Activated T-cell treated with anti-CD3 and anti-CD28 coated beads, Interleukin-2, amount 50 U/mL, for 24 hours (primary cell): ENCODE data around the gene SDSL.

Experiments
- DNase-seq: peaks from one replicate; pipeline ENCODE4 v3.0.0-alpha.2; 2020
- H3K27ac Mint-ChIP-seq: 2 replicates; pipeline ENCODE4 v1.8.0; 2020; ENCODE audit warnings: mild to moderate bottlenecking, mixed read lengths
- H3K27me3 Mint-ChIP-seq: 2 replicates; pipeline ENCODE4 v1.8.0; 2020; ENCODE audit warnings: mixed read lengths
- H3K36me3 Mint-ChIP-seq: 2 replicates; pipeline ENCODE4 v1.8.0; 2020; ENCODE audit warnings: low read depth, mixed read lengths
- H3K4me1 Mint-ChIP-seq: 2 replicates; pipeline ENCODE4 v1.8.0; 2020; ENCODE audit warnings: low read depth, mixed read lengths
- H3K4me3 Mint-ChIP-seq: 2 replicates; pipeline ENCODE4 v1.8.0; 2020; ENCODE audit warnings: mild to moderate bottlenecking, moderate library complexity, mixed read lengths
- H3K9me3 Mint-ChIP-seq: 2 replicates; pipeline ENCODE4 v1.8.0; 2020; ENCODE audit warnings: mixed read lengths

SDSL gene, protein sequence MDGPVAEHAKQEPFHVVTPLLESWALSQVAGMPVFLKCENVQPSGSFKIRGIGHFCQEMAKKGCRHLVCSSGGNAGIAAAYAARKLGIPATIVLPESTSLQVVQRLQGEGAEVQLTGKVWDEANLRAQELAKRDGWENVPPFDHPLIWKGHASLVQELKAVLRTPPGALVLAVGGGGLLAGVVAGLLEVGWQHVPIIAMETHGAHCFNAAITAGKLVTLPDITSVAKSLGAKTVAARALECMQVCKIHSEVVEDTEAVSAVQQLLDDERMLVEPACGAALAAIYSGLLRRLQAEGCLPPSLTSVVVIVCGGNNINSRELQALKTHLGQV

DNA sequence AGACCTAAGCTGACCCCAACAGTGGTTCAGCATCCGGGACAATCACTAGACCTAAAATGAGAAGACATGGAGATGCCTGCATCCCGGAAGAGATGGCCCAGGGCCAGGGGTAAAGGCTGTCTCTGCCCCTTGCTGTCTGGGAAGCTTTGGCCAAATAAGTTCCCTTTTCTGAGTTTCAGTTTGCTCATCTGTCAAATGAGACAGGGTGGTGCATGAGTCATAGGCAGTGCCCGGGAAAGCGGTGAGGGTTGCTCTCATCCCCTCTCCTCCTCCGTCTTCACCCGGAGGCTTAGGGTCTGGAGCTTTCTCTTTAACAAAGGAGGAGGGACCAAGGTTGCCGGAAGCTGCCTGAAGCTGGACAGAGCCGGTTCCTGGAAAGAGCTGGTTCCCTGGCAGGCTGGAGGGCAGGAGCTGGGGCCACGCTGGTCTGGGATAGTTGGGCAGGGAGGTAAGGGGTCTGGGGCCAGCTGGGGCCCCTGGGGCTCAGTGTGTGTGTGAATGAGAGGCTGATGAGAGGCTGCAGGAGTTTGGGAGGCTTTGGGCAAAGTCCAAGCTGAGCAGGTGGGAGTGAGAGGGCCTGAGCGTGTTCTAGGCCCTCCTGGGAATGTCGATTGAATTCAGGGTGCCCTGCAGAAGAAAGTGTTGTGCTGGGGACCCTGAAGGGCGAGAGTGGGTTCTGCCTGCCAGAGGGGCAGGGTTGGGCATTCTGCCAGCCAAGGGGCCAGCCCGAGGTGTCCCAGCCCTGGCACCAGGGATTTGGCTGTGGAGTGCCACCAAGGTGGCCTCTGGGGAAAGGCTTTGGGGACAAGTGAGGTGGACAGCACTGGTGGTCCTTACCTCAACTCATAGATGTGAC, at the start of gene SDSL:
TSS of gene SDSL (plus strand) at position 351 of the 856 bp plus-strand sequence. CDS start 5,603 bp downstream, outside the sequence.
- peak within 1 kb of the TSS; percentile 69 for H3K27ac Mint-ChIP-seq
- H3K9me3 Mint-ChIP-seq: no peaks in the 10 kb centered on the region
- peaks cover 10% of the 10 kb centered on the region for H3K4me1 Mint-ChIP-seq
- H3K27me3 Mint-ChIP-seq: peaks cover 17% of the 10 kb centered on the region
- H3K36me3 Mint-ChIP-seq: no peaks in the 10 kb centered on the region
- H3K4me3 Mint-ChIP-seq: peak within 1 kb of the TSS; percentile 47
- DNase-seq: no peak

DNA sequence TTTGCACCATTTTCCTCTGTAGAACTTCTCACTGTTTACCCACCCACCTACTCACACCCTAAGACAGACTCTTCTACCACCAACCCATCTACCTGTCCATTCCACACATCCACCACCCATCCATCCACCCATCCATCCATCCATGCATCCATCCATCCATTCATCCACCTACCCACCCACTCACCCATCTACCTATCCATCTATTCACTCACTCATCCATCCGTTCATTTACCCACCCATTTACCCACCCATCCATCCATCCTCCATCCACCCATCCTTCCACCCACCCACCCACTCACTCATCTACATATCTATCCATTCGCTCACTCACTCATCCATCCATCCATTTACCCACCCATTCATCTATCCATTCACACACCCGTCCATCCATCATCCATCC, 48.7 kb upstream of the SDSL start:
- Mint-ChIP-seq H3K27me3 (no peaks in the 10 kb centered on the region), H3K9me3 (no peaks in the 10 kb centered on the region), H3K4me3 (no peak overlapping the region), H3K27ac (no peak overlapping the region), H3K36me3 (peaks cover 72% of the 10 kb centered on the region), H3K4me1 (no peaks in the 10 kb centered on the region)
- no peak for DNase-seq

- Mint-ChIP-seq H3K4me1 (no peaks in the 10 kb centered on the region), H3K36me3 (peaks cover 67% of the 10 kb centered on the region), H3K27ac (no peak overlapping the region), H3K9me3 (no peaks in the 10 kb centered on the region), H3K4me3 (no peak overlapping the region), H3K27me3 (no peaks in the 10 kb centered on the region)
- no peak for DNase-seq
Observed at GRCh38 chr12:113373969-113374368, 48.2 kb upstream of the SDSL start.

- H3K36me3 Mint-ChIP-seq: peaks cover 64% of the 10 kb centered on the region
- H3K4me3 Mint-ChIP-seq: no peak overlapping the region
- no peak overlapping the region for H3K27ac Mint-ChIP-seq
- no peaks in the 10 kb centered on the region for H3K4me1 Mint-ChIP-seq
- H3K9me3 Mint-ChIP-seq: no peaks in the 10 kb centered on the region
- no peaks in the 10 kb centered on the region for H3K27me3 Mint-ChIP-seq
- no peak for DNase-seq
Observed at GRCh38 chr12:113374823-113375428, 47.3 kb upstream of the SDSL start.

- Mint-ChIP-seq H3K36me3 (peaks cover 63% of the 10 kb centered on the region), H3K27ac (no peak overlapping the region), H3K4me3 (no peak overlapping the region), H3K9me3 (no peaks in the 10 kb centered on the region), H3K27me3 (no peaks in the 10 kb centered on the region), H3K4me1 (no peaks in the 10 kb centered on the region)
- no peak for DNase-seq
Observed at GRCh38 chr12:113378291-113378690, 43.9 kb upstream of the SDSL start.

- no peaks in the 10 kb centered on the region for H3K27me3 Mint-ChIP-seq
- no peak overlapping the region for H3K27ac Mint-ChIP-seq
- peaks cover 64% of the 10 kb centered on the region for H3K36me3 Mint-ChIP-seq
- H3K4me1 Mint-ChIP-seq: no peaks in the 10 kb centered on the region
- no peaks in the 10 kb centered on the region for H3K9me3 Mint-ChIP-seq
- no peak overlapping the region for H3K4me3 Mint-ChIP-seq
- DNase-seq: no peak
Observed at GRCh38 chr12:113381220-113381619, 41.0 kb upstream of the SDSL start.

DNA sequence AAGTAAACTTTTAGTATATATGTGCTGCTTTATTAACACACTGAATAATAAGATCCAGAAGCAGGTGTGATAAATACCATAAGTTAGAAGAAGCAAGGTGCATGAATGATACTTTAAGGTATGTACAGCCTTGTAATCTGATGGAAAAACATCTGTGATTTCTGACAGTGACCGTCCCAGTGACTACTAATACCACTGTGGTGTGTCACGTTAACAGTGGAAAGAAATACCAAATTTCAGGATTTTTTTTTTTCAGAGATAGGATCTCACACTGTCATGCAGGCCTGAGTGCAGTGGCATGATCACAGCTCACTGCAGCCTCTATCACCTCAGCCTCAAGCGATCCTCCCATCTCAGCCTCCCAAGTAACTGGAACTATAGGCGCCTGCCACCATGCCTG, 40.0 kb upstream of the SDSL start:
- Mint-ChIP-seq H3K36me3 (peaks cover 62% of the 10 kb centered on the region), H3K4me1 (no peaks in the 10 kb centered on the region), H3K27me3 (no peaks in the 10 kb centered on the region), H3K4me3 (no peak overlapping the region), H3K9me3 (no peaks in the 10 kb centered on the region), H3K27ac (no peak overlapping the region)
- no peak for DNase-seq

DNA sequence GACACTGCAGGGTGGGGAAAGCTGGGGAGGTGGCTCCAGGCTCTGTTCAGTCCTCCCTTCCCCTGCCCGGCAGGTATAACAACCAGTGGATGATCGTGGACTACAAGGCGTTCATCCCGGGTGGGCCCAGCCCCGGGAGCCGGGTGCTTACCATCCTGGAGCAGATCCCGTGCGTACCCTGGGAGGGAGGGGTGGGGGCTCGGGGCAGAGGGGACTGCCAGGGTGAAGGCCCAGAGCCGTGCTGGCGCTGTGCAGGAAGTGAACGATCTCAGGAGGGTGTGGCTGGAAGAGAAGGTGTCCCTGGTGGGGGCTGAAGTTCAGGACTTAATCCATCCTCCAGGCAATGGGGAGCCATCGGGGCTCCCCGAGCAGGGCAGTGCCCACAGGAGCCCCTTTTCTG, 37.4 kb upstream of the SDSL start:
- Mint-ChIP-seq H3K27ac (no peak overlapping the region), H3K27me3 (no peaks in the 10 kb centered on the region), H3K4me3 (no peak overlapping the region), H3K4me1 (no peaks in the 10 kb centered on the region), H3K36me3 (peaks cover 66% of the 10 kb centered on the region), H3K9me3 (no peaks in the 10 kb centered on the region)
- no peak for DNase-seq

DNA sequence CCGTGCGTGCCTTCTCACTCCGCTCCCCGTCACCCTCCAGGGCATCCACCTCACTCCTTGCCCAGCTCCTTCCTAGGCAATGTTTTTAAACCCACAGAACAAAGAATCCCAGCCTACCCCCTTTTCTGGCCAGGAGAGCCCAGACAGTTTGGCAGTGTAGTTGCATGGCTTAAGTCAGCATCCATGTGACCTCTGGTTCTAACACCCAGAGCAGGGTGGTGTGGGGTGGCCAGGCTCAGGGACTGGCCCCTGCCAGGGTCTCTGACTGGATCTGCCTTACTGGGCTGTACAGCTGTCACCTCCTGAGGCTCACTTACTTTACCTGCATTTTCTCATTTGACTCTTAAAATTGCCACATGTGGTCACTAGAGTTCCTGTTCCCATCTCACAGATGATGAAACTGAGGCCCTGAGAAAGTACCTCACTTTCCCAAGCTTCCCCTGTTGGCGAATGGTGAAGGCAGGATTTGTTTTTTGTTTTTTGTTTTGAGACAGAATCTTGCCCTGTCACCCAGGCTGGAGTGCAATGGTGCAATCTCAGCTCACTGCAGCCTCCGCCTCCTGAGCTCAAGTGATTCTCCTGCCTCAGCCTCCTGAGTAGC, 36.8 kb upstream of the SDSL start:
- H3K4me1 Mint-ChIP-seq: no peaks in the 10 kb centered on the region
- peak overlapping the region; percentile 6 for H3K27ac Mint-ChIP-seq
- H3K4me3 Mint-ChIP-seq: no peak overlapping the region
- H3K27me3 Mint-ChIP-seq: no peaks in the 10 kb centered on the region
- peaks cover 64% of the 10 kb centered on the region for H3K36me3 Mint-ChIP-seq
- no peaks in the 10 kb centered on the region for H3K9me3 Mint-ChIP-seq
- DNase-seq: no peak

- DNase-seq: no peak
- no peaks in the 10 kb centered on the region for H3K27me3 Mint-ChIP-seq
- H3K9me3 Mint-ChIP-seq: no peaks in the 10 kb centered on the region
- H3K36me3 Mint-ChIP-seq: peaks cover 57% of the 10 kb centered on the region
- no peak overlapping the region for H3K27ac Mint-ChIP-seq
- H3K4me1 Mint-ChIP-seq: no peaks in the 10 kb centered on the region
- H3K4me3 Mint-ChIP-seq: no peak overlapping the region
Observed at GRCh38 chr12:113386866-113387566, 35.2 kb upstream of the SDSL start.

DNA sequence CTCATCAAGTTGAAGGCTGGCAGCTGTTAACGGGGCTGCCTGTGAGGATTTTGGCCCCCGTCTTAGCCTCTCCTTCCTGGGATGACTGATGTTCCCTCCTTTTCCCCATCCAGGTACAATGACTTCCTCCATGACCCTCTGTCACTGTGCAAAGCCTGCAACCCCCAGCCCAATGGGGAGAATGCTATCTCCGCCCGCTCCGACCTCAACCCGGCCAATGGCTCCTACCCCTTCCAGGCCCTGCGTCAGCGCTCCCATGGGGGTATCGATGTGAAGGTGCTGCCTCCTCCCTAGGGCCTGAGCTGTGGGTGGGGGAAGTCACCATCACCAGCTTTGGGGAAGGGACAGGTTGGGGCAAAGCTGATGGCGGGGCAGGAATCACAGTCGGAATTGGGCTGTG, 34.5 kb upstream of the SDSL start:
- H3K27ac Mint-ChIP-seq: no peak overlapping the region

DNA sequence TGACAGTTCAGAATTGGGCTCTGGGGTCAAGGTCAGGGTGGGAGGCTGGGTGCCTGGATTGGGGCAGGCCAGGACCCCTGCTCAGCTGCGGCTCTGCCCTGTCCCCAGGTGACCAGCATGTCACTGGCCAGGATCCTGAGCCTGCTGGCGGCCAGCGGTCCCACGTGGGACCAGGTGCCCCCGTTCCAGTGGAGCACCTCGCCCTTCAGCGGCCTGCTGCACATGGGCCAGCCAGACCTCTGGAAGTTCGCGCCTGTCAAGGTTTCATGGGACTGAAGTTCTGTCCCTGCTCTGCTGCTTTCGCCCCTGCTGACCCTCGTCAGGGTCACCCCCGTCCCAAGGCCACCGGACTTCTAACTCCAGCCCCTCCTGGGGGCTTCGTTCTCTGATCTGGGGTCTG, 33.8 kb upstream of the SDSL start:
- H3K27me3 Mint-ChIP-seq: no peaks in the 10 kb centered on the region
- H3K9me3 Mint-ChIP-seq: no peaks in the 10 kb centered on the region
- peaks cover 51% of the 10 kb centered on the region for H3K36me3 Mint-ChIP-seq
- no peak for DNase-seq
- H3K27ac Mint-ChIP-seq: no peak overlapping the region
- H3K4me1 Mint-ChIP-seq: no peaks in the 10 kb centered on the region
- no peak overlapping the region for H3K4me3 Mint-ChIP-seq

More for the DNA sequence above, 34.5 kb upstream of the SDSL start:
- Mint-ChIP-seq H3K36me3 (peaks cover 53% of the 10 kb centered on the region), H3K4me1 (no peaks in the 10 kb centered on the region), H3K27me3 (no peaks in the 10 kb centered on the region), H3K9me3 (no peaks in the 10 kb centered on the region), H3K4me3 (no peak overlapping the region)
- DNase-seq: no peak

DNA sequence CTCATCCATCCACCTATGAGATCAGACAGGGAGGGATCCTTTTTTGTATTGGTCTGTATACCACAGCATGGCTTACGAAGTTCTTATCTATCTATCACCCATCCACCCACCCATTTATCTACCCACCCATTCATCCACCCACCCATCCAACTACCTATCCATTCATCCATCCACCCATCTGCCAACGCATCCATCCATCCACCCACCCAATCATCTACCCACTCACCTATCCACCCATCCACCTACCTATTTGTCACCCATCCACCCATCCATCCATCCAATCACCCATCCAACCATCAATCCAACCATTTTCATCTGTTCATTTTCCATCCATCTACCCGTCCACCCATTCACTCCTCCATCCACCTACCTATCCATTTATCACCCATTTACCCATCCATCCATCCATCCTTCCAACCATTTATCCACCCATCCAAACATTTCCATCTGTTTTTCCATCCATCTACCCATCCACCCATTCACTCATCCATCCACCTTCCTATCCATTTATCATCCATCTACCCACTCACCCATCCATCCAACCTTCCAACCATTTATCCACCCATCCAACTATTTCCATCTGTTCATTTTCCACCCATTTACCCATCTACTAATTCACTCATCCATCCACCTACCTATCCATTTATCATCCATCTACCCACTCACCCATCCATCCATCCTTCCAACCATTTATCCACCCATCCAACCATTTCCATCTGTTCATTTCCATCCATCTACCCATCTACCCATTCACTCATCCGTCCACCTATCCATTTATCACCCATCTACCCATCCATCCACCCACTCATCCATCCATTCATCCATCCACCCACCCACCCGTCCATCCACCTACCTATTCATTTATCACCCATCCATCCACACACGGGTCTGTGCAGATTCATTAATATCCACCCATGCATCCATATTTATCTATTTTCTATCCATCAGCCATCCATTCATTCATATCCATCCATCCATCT, 31.8 kb upstream of the SDSL start:
- Mint-ChIP-seq H3K36me3 (peaks cover 36% of the 10 kb centered on the region), H3K27me3 (no peaks in the 10 kb centered on the region), H3K27ac (no peak overlapping the region), H3K4me1 (no peaks in the 10 kb centered on the region), H3K4me3 (no peak overlapping the region), H3K9me3 (no peaks in the 10 kb centered on the region)
- no peak for DNase-seq
